ENCODE data around the gene CIP2A. TPM values are rescaled to one million over a fixed set of nuclear protein-coding genes. Genes with fewer than 3 reads are reported as not detected.
A peak's percentile ranks its signal among the peaks of the same experiment; 100 is the strongest.

The CIP2A gene
- total RNA-seq, 6 donors from 2014 or later = 1.9 to 7.5 (median 3.8) TPM

GRCh38 chr3:108602935-108603294 lies 13.7 kb upstream of the CIP2A start:
- TF ChIP-seq EP300 (IDR thresholded peaks at IDR 0.05) (no peak), POLR2A (IDR thresholded peaks at IDR 0.05) (no peak), POLR2AphosphoS5 (IDR thresholded peaks at IDR 0.05) (no peak)
- TF ChIP-seq, protein P1, sequence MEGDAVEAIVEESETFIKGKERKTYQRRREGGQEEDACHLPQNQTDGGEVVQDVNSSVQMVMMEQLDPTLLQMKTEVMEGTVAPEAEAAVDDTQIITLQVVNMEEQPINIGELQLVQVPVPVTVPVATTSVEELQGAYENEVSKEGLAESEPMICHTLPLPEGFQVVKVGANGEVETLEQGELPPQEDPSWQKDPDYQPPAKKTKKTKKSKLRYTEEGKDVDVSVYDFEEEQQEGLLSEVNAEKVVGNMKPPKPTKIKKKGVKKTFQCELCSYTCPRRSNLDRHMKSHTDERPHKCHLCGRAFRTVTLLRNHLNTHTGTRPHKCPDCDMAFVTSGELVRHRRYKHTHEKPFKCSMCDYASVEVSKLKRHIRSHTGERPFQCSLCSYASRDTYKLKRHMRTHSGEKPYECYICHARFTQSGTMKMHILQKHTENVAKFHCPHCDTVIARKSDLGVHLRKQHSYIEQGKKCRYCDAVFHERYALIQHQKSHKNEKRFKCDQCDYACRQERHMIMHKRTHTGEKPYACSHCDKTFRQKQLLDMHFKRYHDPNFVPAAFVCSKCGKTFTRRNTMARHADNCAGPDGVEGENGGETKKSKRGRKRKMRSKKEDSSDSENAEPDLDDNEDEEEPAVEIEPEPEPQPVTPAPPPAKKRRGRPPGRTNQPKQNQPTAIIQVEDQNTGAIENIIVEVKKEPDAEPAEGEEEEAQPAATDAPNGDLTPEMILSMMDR (IDR thresholded peaks at IDR 0.05) = no peak

GRCh38 chr3:108602249-108602934 lies 13.2 kb upstream of the CIP2A start:
- WGBS, 2 donors = 45 to 72% methylated on average over 5 of the region's 5 CpGs

More at GRCh38 chr3:108602935-108603294, 13.7 kb upstream of the CIP2A start:
- ATAC-seq (ENCODE audit: low FRiP score in 2 of 2) = no peak
- no peaks in the 10 kb centered on the region for H3K36me3 ChIP-seq
- no peaks in the 10 kb centered on the region for H3K27me3 ChIP-seq
- H3K4me3 ChIP-seq = no peak overlapping the region
- peak overlapping the region in 1 of 4 donors; percentile 7 for H3K27ac ChIP-seq
- WGBS, 2 donors = 79 to 86% methylated on average over 2 of the region's 2 CpGs
- no peaks in the 10 kb centered on the region for H3K9me3 ChIP-seq
- no peak for DNase-seq
- H3K4me1 ChIP-seq = no peaks in the 10 kb centered on the region

GRCh38 chr3:108599677-108600409 lies 10.6 kb upstream of the CIP2A start:
- no peak overlapping the region for H3K4me3 ChIP-seq
- DNase-seq (no peak), ATAC-seq (ENCODE audit: low FRiP score in 2 of 2) (no peak)
- 62 to 100% methylated on average over 1 of the region's 1 CpG for WGBS, 2 donors
- no peaks in the 10 kb centered on the region for H3K9me3 ChIP-seq
- no peak overlapping the region for H3K27ac ChIP-seq
- H3K27me3 ChIP-seq = no peaks in the 10 kb centered on the region
- TF ChIP-seq, protein P1 (IDR thresholded peaks at IDR 0.05) = no peak
- no peak for TF ChIP-seq POLR2A (IDR thresholded peaks at IDR 0.05)
- TF ChIP-seq EP300 (IDR thresholded peaks at IDR 0.05) = no peak
- TF ChIP-seq POLR2AphosphoS5 (IDR thresholded peaks at IDR 0.05) = no peak
- no peaks in the 10 kb centered on the region for H3K36me3 ChIP-seq
- H3K4me1 ChIP-seq = no peaks in the 10 kb centered on the region

More at GRCh38 chr3:108602249-108602934, 13.2 kb upstream of the CIP2A start:
- Histone ChIP-seq H3K27me3 (no peaks in the 10 kb centered on the region), H3K4me3 (no peak overlapping the region), H3K4me1 (no peaks in the 10 kb centered on the region), H3K27ac (no peak overlapping the region), H3K36me3 (no peaks in the 10 kb centered on the region), H3K9me3 (no peaks in the 10 kb centered on the region)
- no peak for TF ChIP-seq EP300 (IDR thresholded peaks at IDR 0.05)
- TF ChIP-seq POLR2AphosphoS5 (IDR thresholded peaks at IDR 0.05) = no peak
- TF ChIP-seq, protein P1 (IDR thresholded peaks at IDR 0.05) = no peak
- TF ChIP-seq POLR2A (IDR thresholded peaks at IDR 0.05) = no peak
- DNase-seq = no peak
- ATAC-seq (ENCODE audit: low FRiP score in 2 of 2) = no peak

- Histone ChIP-seq H3K4me3 (no peak overlapping the region), H3K36me3 (no peaks in the 10 kb centered on the region), H3K27ac (no peak overlapping the region), H3K9me3 (no peaks in the 10 kb centered on the region), H3K27me3 (no peaks in the 10 kb centered on the region), H3K4me1 (no peaks in the 10 kb centered on the region)
- ATAC-seq (ENCODE audit: low FRiP score in 2 of 2) (no peak), DNase-seq (no peak)
- no peak for TF ChIP-seq POLR2A (IDR thresholded peaks at IDR 0.05)
- TF ChIP-seq, protein P1 (IDR thresholded peaks at IDR 0.05) = no peak
- no peak for TF ChIP-seq POLR2AphosphoS5 (IDR thresholded peaks at IDR 0.05)
- no peak for TF ChIP-seq EP300 (IDR thresholded peaks at IDR 0.05)
- WGBS, 2 donors = 75 to 95% methylated on average over 5 of the region's 5 CpGs
These were observed 9.1 kb upstream of the CIP2A start for GRCh38 chr3:108598375-108598774.
